Testis (tissue), 5 donors: Measurements from ENCODE around the gene RPUSD3. TPM values are rescaled to one million over a fixed set of nuclear protein-coding genes. Genes with fewer than 3 reads are reported as not detected.

ENCODE experiments used
- DNase-seq: peaks from one replicate; pipeline ENCODE4 v3.0.0-alpha.2; 2019
- H3K27ac ChIP-seq, 2 donors: fragments of 200-600 bp; sonication (generic); one replicate each; pipeline ENCODE4 v1.5.1; 2019
- H3K27me3 ChIP-seq: fragments of 200-600 bp; sonication (generic); one replicate; pipeline ENCODE4 v1.5.1; 2019
- H3K36me3 ChIP-seq: fragments of 200-600 bp; sonication (generic); one replicate; pipeline ENCODE4 v1.5.1; 2017; ENCODE audit warnings: low read depth; ENCODE audit errors: missing control alignments
- H3K4me1 ChIP-seq: fragments of 200-600 bp; sonication (generic); one replicate; pipeline ENCODE4 v1.5.1; 2019
- H3K4me3 ChIP-seq, 2 donors: fragments of 200-600 bp; sonication (generic); one replicate each; pipeline ENCODE4 v1.5.1; 2017 to 2019
- H3K9me3 ChIP-seq: fragments of 200-600 bp; sonication (generic); one replicate; pipeline ENCODE4 v1.5.1; 2017
- POLR2A ChIP-seq: fragments of 450-650 bp; IDR thresholded peaks from one replicate; pipeline ENCODE4 v1.6.1; 2017; ENCODE audit warnings: antibody characterized with exemption, mild to moderate bottlenecking, moderate library complexity
- WGBS, 2 donors: methylation state at CpG; one replicate each; pipeline ENCODE4 v1.1.5; 2018; 5-methylcytosine and 5-hydroxymethylcytosine counted together
- intact Hi-C: fragments of 100-400 bp; cut with DNase I; formaldehyde crosslinking; loops from one replicate; pipeline ENCODE4 v1.15.1; 2023; ENCODE audit warnings: low total_unique reads
- long read RNA-seq, 2 donors: transcript quantifications; one replicate each; lab custom pipeline, GENCODE V29; 2026
- polyA plus RNA-seq: library from polyadenylated mRNA; stranded (reverse); fragments of 350-450 nt; fragmentation: Illumina TruSeq; extraction: RNeasy Lipid Tissue Mini Kit (QIAGEN cat#74804); gene quantifications from one replicate; pipeline ENCODE4 v1.2.3, GENCODE V29; 2014; ENCODE audit warnings: low read depth, low replicate concordance; ENCODE audit not compliant: insufficient read depth
- total RNA-seq, 2 donors: library from RNA; depleted of rRNA; stranded (reverse); fragments of >200 nt; gene quantifications; one replicate each; pipeline ENCODE4 v1.2.3, GENCODE V29; 2016
- TF ChIP-seq, protein P1 (sequence below), 3 experiments: fragments of 450-650 bp in 2 of 3; fragments of 200-600 bp in 1 of 3; sonication (generic) in 1 of 3; IDR thresholded peaks; one replicate each; pipeline ENCODE4 v1.5.1; 2016 to 2019; ENCODE audit warnings: antibody characterized with exemption in 3 of 3, mild to moderate bottlenecking in 2 of 3, moderate library complexity in 1 of 3

RPUSD3 gene, protein sequence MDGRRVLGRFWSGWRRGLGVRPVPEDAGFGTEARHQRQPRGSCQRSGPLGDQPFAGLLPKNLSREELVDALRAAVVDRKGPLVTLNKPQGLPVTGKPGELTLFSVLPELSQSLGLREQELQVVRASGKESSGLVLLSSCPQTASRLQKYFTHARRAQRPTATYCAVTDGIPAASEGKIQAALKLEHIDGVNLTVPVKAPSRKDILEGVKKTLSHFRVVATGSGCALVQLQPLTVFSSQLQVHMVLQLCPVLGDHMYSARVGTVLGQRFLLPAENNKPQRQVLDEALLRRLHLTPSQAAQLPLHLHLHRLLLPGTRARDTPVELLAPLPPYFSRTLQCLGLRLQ
- total RNA-seq, result 10 to 100 TPM; 53.3 to 63.4 TPM
- 124 TPM for polyA plus RNA-seq
- long read RNA-seq, donor 1, transcript RPUSD3-216 (4 exons, 2,491 nt), result minor isoform, 5 of 20 reads
- long read RNA-seq, donor 1, transcript RPUSD3-201 (9 exons, 1,225 nt), result major isoform, 10 of 20 reads
- long read RNA-seq, donor 1, partial matches to known transcripts, result 0 of 20 reads
- long read RNA-seq, donor 1, other reads (novel, unspliced or antisense), result 0 of 20 reads
- long read RNA-seq, donor 2, transcript RPUSD3-216 (4 exons, 2,491 nt), result minor isoform, 5 of 15 reads
- long read RNA-seq, donor 2, transcript RPUSD3-201 (9 exons, 1,225 nt), result major isoform, 8 of 15 reads
- long read RNA-seq, donor 2, partial matches to known transcripts, result 0 of 15 reads
- long read RNA-seq, donor 2, other reads (novel, unspliced or antisense), result 0 of 15 reads

DNA sequence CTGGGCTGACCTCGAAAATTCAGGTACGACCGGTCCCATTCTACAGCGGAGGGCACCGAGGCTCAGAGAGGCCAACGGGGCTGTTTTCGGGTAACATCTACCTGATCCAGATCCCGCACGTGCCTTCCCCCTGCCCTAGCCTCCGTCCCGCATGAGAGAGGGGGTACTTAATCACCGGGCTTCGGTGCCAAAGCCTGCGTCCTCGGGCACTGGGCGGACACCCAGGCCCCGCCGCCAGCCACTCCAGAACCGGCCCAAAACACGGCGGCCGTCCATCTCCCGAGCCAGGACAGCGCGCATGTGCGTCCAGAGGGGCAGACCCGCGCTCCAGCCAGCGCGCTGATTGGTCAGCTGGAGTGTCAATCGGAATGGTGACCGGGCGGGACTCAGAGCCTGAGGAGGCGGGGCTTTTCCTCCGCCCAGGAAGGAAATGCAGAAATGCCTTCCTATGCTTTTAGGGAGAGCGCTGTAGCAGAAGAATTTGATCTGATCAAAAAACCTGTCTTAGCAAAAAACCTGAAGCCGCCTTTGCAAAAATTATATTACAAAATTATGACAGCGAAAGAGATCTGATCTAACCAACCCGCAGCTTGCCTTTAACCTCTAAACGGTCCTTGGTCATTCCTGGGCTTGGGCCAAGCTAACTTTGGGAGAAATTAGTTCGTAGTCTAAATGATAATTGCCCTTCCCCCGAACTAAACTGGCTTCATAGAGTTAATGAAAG is at the start of gene RPUSD3:
Gene RPUSD3, minus strand, starts transcription at position 294 of the 724 bp plus-strand sequence. Its CDS starts 18 bp downstream, at position 276.
- H3K4me3 ChIP-seq, result peak within 1 kb of the TSS; percentile 59 to 77
- intact Hi-C loops, result no loop called here
- DNase-seq, result peak; percentile 99
- peak within 1 kb of the TSS; percentile 16 to 53 for H3K27ac ChIP-seq
- 1% methylated on average over 17 to 42 of the region's 42 CpGs for WGBS, 2 donors
- no peaks in the 10 kb centered on the region for H3K27me3 ChIP-seq
- H3K4me1 ChIP-seq, result peaks cover 3% of the 10 kb centered on the region
- H3K36me3 ChIP-seq, result no peaks in the 10 kb centered on the region
- H3K9me3 ChIP-seq, result no peaks in the 10 kb centered on the region
- peak; percentile 20 for TF ChIP-seq POLR2A
- TF ChIP-seq, protein P1, sequence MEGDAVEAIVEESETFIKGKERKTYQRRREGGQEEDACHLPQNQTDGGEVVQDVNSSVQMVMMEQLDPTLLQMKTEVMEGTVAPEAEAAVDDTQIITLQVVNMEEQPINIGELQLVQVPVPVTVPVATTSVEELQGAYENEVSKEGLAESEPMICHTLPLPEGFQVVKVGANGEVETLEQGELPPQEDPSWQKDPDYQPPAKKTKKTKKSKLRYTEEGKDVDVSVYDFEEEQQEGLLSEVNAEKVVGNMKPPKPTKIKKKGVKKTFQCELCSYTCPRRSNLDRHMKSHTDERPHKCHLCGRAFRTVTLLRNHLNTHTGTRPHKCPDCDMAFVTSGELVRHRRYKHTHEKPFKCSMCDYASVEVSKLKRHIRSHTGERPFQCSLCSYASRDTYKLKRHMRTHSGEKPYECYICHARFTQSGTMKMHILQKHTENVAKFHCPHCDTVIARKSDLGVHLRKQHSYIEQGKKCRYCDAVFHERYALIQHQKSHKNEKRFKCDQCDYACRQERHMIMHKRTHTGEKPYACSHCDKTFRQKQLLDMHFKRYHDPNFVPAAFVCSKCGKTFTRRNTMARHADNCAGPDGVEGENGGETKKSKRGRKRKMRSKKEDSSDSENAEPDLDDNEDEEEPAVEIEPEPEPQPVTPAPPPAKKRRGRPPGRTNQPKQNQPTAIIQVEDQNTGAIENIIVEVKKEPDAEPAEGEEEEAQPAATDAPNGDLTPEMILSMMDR (IDR thresholded peaks at IDR 0.05), result no peak

GRCh38 chr3:9891072-9891622 is 47.3 kb upstream of the RPUSD3 start:
- no peak for TF ChIP-seq POLR2A
- TF ChIP-seq, protein P1 (IDR thresholded peaks at IDR 0.05), result no peak
- Histone ChIP-seq H3K4me1 (peaks cover 16% of the 10 kb centered on the region), H3K36me3 (no peaks in the 10 kb centered on the region), H3K27me3 (no peaks in the 10 kb centered on the region), H3K9me3 (no peaks in the 10 kb centered on the region), H3K27ac (peak overlapping the region; percentile 90 to 91), H3K4me3 (peak overlapping the region; percentile 70 to 92)
- 6 to 9% methylated on average over 8 to 12 of the region's 12 CpGs for WGBS, 2 donors
- intact Hi-C loops, result no loop called here
- DNase-seq, result no peak

DNA sequence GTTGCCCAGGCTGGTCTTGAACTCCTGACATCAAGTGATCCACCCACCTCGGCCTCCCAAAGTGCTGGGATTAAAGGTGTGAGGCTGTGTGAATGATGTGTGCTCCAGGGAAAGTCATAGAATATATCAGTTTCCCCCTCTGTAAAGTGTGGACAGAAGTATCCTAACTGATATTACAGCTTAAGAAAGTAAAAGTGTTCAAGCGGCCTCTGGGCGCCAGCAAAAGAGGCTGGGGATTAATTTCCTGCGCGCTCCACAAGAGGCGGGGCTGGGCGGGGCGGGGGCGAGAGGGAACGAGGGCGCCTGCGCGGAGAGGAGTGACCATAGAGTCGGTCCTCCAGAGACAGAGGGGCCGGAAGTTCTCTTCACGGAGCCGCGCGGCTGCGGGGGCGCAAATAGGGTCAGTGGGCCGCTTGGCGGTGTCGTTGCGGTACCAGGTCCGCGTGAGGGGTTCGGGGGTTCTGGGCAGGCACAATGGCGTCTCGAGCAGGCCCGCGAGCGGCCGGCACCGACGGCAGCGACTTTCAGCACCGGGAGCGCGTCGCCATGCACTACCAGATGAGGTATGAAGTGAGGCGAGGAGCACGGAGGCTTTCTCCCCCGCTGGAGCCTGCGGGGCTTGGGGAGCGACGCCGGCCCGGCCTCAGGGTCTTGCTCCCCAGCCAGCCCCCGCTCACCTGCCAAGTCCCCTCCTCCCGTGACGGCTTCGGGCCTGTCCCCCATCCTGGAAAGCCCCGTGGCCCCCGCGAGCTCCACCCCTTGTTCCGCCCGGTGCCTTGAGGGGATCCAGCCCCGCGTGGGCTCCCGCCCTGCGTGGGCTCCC is 46.7 kb upstream of the RPUSD3 start, which contains the start of gene JAGN1:
Gene JAGN1, plus strand, starts transcription at position 362 of the 823 bp plus-strand sequence. Its CDS starts 113 bp downstream, at position 475.
- Histone ChIP-seq H3K4me1 (peaks cover 16% of the 10 kb centered on the region), H3K36me3 (no peaks in the 10 kb centered on the region), H3K9me3 (no peaks in the 10 kb centered on the region), H3K4me3 (peak within 1 kb of the TSS; percentile 70 to 92), H3K27me3 (no peaks in the 10 kb centered on the region), H3K27ac (peak within 1 kb of the TSS; percentile 90 to 91)
- TF ChIP-seq, protein P1 (IDR thresholded peaks at IDR 0.05), result no peak
- peak; percentile 27 for TF ChIP-seq POLR2A
- 1% methylated on average over 25 to 62 of the region's 62 CpGs for WGBS, 2 donors
- peak; percentile 94 for DNase-seq
- intact Hi-C loops, result no loop called here

- peak overlapping the region in 1 of 2 donors; percentile 91 for H3K27ac ChIP-seq
- TF ChIP-seq, protein P1 (IDR thresholded peaks at IDR 0.05), result no peak
- TF ChIP-seq POLR2A, result no peak
- H3K36me3 ChIP-seq, result no peaks in the 10 kb centered on the region
- H3K4me3 ChIP-seq, result no peak overlapping the region
- intact Hi-C loops, result no loop called here
- H3K9me3 ChIP-seq, result no peaks in the 10 kb centered on the region
- H3K27me3 ChIP-seq, result no peaks in the 10 kb centered on the region
- no peak for DNase-seq
- WGBS, 2 donors, result 47 to 50% methylated on average over 5 of the region's 5 CpGs
- H3K4me1 ChIP-seq, result peaks cover 16% of the 10 kb centered on the region
Measured at GRCh38 chr3:9889405-9889804, 45.6 kb upstream of the RPUSD3 start.
